ENCODE data around the gene SDK2. TPM values are rescaled to one million over a fixed set of nuclear protein-coding genes. Genes with fewer than 3 reads are reported as not detected.

The SDK2 gene
- total and polyA plus RNA-seq, 2 of the 8 experiments (the other 6 are each of a cell fraction or from before 2014, with no cell fraction given), result 3.9 to 4.1 TPM

DNA sequence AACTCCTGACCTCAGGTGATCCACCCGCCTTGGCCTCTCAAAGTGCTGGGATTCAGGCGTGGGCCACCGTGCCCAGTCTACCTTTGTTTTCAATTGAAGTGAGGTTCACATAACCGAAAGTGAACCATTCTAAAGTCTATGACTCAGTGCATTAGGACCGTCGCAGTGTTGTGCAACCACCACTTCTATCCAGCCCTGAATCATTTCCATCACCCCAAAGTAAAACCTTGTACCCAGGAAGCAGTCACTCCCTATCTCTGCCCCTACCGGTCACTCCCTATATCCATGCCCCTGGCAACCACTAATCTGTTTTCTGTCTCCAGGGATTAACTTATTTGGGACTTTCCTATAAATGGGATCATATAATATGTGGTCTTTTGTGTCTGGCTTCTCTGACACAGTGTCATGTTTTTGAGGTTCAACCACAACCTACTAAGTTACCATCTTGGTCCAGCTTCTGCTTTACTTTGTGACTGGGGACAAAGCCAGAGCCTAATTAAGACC, 304.1 kb downstream of the SDK2 start (continued):
- TF ChIP-seq, protein P1, sequence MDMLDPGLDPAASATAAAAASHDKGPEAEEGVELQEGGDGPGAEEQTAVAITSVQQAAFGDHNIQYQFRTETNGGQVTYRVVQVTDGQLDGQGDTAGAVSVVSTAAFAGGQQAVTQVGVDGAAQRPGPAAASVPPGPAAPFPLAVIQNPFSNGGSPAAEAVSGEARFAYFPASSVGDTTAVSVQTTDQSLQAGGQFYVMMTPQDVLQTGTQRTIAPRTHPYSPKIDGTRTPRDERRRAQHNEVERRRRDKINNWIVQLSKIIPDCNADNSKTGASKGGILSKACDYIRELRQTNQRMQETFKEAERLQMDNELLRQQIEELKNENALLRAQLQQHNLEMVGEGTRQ (IDR thresholded peaks at IDR 0.05; ENCODE audit: low read length), result no peak
- TF ChIP-seq BRCA1 (IDR thresholded peaks at IDR 0.05; ENCODE audit: low read depth, low read length) (no peak), BCL11A (IDR thresholded peaks at IDR 0.05; ENCODE audit: low read depth in 2 of 2, low read length in 2 of 2) (no peak), SIX5 (IDR thresholded peaks at IDR 0.05; ENCODE audit: low read depth, low read length) (no peak), POLR2AphosphoS5 (IDR thresholded peaks at IDR 0.05; ENCODE audit: low read depth, low read length) (no peak), SUZ12 (IDR thresholded peaks at IDR 0.05; ENCODE audit: low read length) (no peak)
